Fibroblast of mammary gland (primary cell): ENCODE data around the gene PDXDC1.
"Not testable (repeated sequence)": the region's sequence is repeated elsewhere in the genome, so short reads cannot be mapped to it uniquely, and the experiment has no call there.

ENCODE experiments used
- DNase-seq: peaks from one replicate; pipeline ENCODE4 v3.0.0-alpha.2; 2010; ENCODE audit warnings: low read depth
- H3K4me3 ChIP-seq: 2 replicates; pipeline ENCODE4 v1.5.1; 2011; ENCODE audit warnings: low read depth, mild to moderate bottlenecking, low read length, moderate library complexity; ENCODE audit not compliant: control insufficient read depth
- CTCF ChIP-seq: conservative IDR thresholded peaks from 2 replicates; pipeline ENCODE4 v1.5.1; 2011; ENCODE audit warnings: low read depth, low read length, inconsistent platforms; ENCODE audit not compliant: control insufficient read depth, insufficient read depth

PDXDC1 gene

GRCh38 chr16:15055141-15056053, 80.6 kb downstream of the PDXDC1 start:
- TF ChIP-seq CTCF = no peak
- peak overlapping the region; percentile 87 for H3K4me3 ChIP-seq
- peak; percentile 30 for DNase-seq

GRCh38 chr16:15057681-15058417, 83.0 kb downstream of the PDXDC1 start:
- no peak for DNase-seq
- TF ChIP-seq CTCF = no peak
- H3K4me3 ChIP-seq = no peak overlapping the region

- DNase-seq = no peak
- H3K4me3 ChIP-seq = no peak overlapping the region
- TF ChIP-seq CTCF = no peak
Observed at GRCh38 chr16:15059324-15059723, 84.5 kb downstream of the PDXDC1 start.

GRCh38 chr16:15062085-15062810, 87.4 kb downstream of the PDXDC1 start:
- H3K4me3 ChIP-seq = not testable (repeated sequence)
- DNase-seq = peak; percentile 15

GRCh38 chr16:15065961-15066360, 91.1 kb downstream of the PDXDC1 start:
- not testable (repeated sequence) for DNase-seq, H3K4me3 ChIP-seq

GRCh38 chr16:15066690-15067089, 91.9 kb downstream of the PDXDC1 start:
- H3K4me3 ChIP-seq, DNase-seq: not testable (repeated sequence)

GRCh38 chr16:15071013-15071412, 96.2 kb downstream of the PDXDC1 start:
- H3K4me3 ChIP-seq, DNase-seq: not testable (repeated sequence)

GRCh38 chr16:15071916-15072769, 97.3 kb downstream of the PDXDC1 start:
- H3K4me3 ChIP-seq, DNase-seq: not testable (repeated sequence)
- TF ChIP-seq CTCF = peak; percentile 23
